ENCODE measurements around the gene TNK1. TPM values are rescaled to one million over a fixed set of nuclear protein-coding genes. Genes with fewer than 3 reads are reported as not detected.
A peak's percentile ranks its signal among the peaks of the same experiment; 100 is the strongest.

The TNK1 gene
- total and polyA plus RNA-seq, 2 of the 8 experiments (the other 6 are each of a cell fraction or from before 2014, with no cell fraction given) = 7.6 to 9.5 TPM

- Histone ChIP-seq H2BK15ac (ENCODE audit: low read length) (no peak overlapping the region), H3K27ac (ENCODE audit: low read depth, low read length) (no peak overlapping the region), H2AK5ac (ENCODE audit: low read depth, low read length) (no peak overlapping the region), H4K20me1 (replicated peaks in 1 of 2; ENCODE audit: control insufficient read depth in 1 of 2, insufficient read depth in 2 of 2, low read length in 2 of 2) (no peaks in the 10 kb centered on the region), H3K27me3 (replicated peaks in 1 of 4; ENCODE audit: control insufficient read depth in 3 of 4, extremely low read depth in 1 of 4, insufficient read depth in 3 of 4, low read length in 3 of 4) (no peaks in the 10 kb centered on the region), H4K8ac (ENCODE audit: extremely low read depth, insufficient read depth, low read length) (0 out of 2 replicates have a peak overlapping the region, but pooled peaks have one; percentile 68), H3K36me3 (ENCODE audit: control insufficient read depth in 2 of 4, insufficient read depth in 4 of 4, low read length in 3 of 4) (no peaks in the 10 kb centered on the region), H4K91ac (replicated peaks; ENCODE audit: insufficient read length, low read length) (no peak overlapping the region), H3K23me2 (ENCODE audit: low read depth, low read length) (no peaks in the 10 kb centered on the region), H3K79me1 (ENCODE audit: low read depth, low read length) (no peaks in the 10 kb centered on the region), H3K4me3 (ENCODE audit: extremely low read depth in 1 of 4, insufficient read depth in 2 of 4, low read depth in 3 of 4, low read length in 4 of 4) (no peak overlapping the region), H3K79me2 (ENCODE audit: control insufficient read depth in 1 of 2, insufficient read depth in 2 of 2, low read length in 2 of 2) (no peaks in the 10 kb centered on the region), H3K4me1 (replicated peaks in 1 of 4; ENCODE audit: control insufficient read depth in 3 of 4, insufficient read depth in 4 of 4, low read length in 3 of 4) (peaks cover 0 to 11% (median 4%) of the 10 kb centered on the region in 4 experiments; a peak in 5 of 7 replicates), H3K4me2 (ENCODE audit: insufficient read depth in 1 of 2, low read depth in 2 of 2, low read length in 2 of 2) (no peak overlapping the region), H2AFZ (ENCODE audit: low read length) (no peak overlapping the region), H2BK20ac (ENCODE audit: low read length) (no peak overlapping the region), H3K9me3 (ENCODE audit: insufficient read depth in 2 of 2, low read depth in 1 of 2, low read length in 1 of 2) (no peaks in the 10 kb centered on the region), H3K9ac (replicated peaks in 1 of 4; ENCODE audit: extremely low read depth in 1 of 4, low read depth in 3 of 4, low read length in 3 of 4) (peak overlapping the region in 1 of 4 experiments; percentile 32; a peak in 1 of 7 replicates), H3K14ac (ENCODE audit: insufficient read length) (no peak overlapping the region), H3K18ac (ENCODE audit: extremely low read depth, low read length) (no peak overlapping the region; the same call in 1 of the 2 replicates), H2BK12ac (ENCODE audit: low read depth, low read length) (peak overlapping the region; percentile 27; the same call in 1 of the 2 replicates), H3K23ac (ENCODE audit: insufficient read length) (no peak overlapping the region), H3K56ac (replicated peaks; ENCODE audit: insufficient read length, low read depth, low read length) (no peak overlapping the region), H2BK5ac (ENCODE audit: low read depth, low read length) (no peak overlapping the region), H3K4ac (replicated peaks; ENCODE audit: insufficient read length, low read depth, low read length) (peak overlapping the region; percentile 69), H2BK120ac (replicated peaks; ENCODE audit: low read depth, low read length) (no peak overlapping the region), H4K5ac (ENCODE audit: insufficient read length, low read depth, low read length) (no peak overlapping the region)
- TF ChIP-seq CEBPB (IDR thresholded peaks at IDR 0.05; ENCODE audit: low read depth, low read length) = no peak
- TF ChIP-seq TEAD4 (IDR thresholded peaks at IDR 0.05; ENCODE audit: low read depth, low read length) = peak; percentile 54; the same call in 1 of the 2 replicates
- TF ChIP-seq SP2 (IDR thresholded peaks at IDR 0.05; ENCODE audit: low read length) = no peak
- WGBS, 2 experiments (ENCODE audit: extremely low coverage in 1 of 2, insufficient coverage in 1 of 2, insufficient read length in 1 of 2, insufficient replicate concordance in 2 of 2, low coverage in 1 of 2, low lambda C conversion rate in 2 of 2, missing lambda C conversion rate in 1 of 2) = 63% methylated on average over 7 of the region's 8 CpGs; no CpG with 5 or more reads in 1 of the 2 experiments
- no peak for DNase-seq (ENCODE audit: low read depth in 1 of 2, low spot score in 2 of 2)
- POLR2A ChIA-PET (ENCODE audit: partially characterized antibody) = interaction anchor here (0.8 to 2.7 kb wide), 3 partner anchors 12 to 214 kb away, joined by 3 to 10 read pairs (median 3); partner anchors contain the start of gene TMEM95
- FAIRE-seq = no peak
- CTCF ChIA-PET (ENCODE audit: partially characterized antibody) = interaction anchor here (1.0 to 1.1 kb wide), 2 partner anchors 11 to 19 kb away, joined by 3 read pairs; no protein-coding TSS in a partner anchor
Measured at GRCh38 chr17:7367083-7367482, 13.8 kb upstream of the TNK1 start.
